22Rv1 (cell line): ENCODE data around the gene DTL.
"Not testable (repeated sequence)": the region's sequence is repeated elsewhere in the genome, so short reads cannot be mapped to it uniquely, and the experiment has no call there.

ENCODE experiments used
- ZFX ChIP-seq: fragments of 450-650 bp; IDR thresholded peaks from 2 replicates; pipeline ENCODE4 v1.6.1; 2017; ENCODE audit warnings: antibody characterized with exemption, borderline replicate concordance
- TF ChIP-seq, protein P1 (sequence below): fragments of 450-650 bp; IDR thresholded peaks from 2 replicates; pipeline ENCODE4 v1.5.1; 2017; ENCODE audit warnings: mild to moderate bottlenecking

DNA sequence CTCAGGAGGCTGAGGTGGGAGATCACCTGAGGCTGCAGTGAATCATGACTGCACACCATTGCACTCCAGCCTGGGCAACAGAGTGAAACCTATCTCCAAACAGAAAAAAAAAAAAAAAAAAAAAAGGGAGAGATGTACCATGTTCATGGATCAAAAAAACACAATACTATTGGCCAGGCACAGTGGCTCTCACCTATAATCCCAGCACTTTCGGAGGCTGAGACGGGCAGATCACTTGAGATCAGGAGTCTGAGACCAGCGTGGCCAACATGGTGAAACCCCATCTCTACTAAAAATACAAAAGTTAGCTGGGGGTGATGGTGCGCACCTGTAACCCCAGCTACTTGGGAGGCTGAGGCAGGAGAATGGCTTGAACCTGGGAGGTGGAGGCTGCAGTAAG is 38.1 kb upstream of the DTL start:
- TF ChIP-seq, protein P1, sequence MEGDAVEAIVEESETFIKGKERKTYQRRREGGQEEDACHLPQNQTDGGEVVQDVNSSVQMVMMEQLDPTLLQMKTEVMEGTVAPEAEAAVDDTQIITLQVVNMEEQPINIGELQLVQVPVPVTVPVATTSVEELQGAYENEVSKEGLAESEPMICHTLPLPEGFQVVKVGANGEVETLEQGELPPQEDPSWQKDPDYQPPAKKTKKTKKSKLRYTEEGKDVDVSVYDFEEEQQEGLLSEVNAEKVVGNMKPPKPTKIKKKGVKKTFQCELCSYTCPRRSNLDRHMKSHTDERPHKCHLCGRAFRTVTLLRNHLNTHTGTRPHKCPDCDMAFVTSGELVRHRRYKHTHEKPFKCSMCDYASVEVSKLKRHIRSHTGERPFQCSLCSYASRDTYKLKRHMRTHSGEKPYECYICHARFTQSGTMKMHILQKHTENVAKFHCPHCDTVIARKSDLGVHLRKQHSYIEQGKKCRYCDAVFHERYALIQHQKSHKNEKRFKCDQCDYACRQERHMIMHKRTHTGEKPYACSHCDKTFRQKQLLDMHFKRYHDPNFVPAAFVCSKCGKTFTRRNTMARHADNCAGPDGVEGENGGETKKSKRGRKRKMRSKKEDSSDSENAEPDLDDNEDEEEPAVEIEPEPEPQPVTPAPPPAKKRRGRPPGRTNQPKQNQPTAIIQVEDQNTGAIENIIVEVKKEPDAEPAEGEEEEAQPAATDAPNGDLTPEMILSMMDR = not testable (repeated sequence)
- TF ChIP-seq ZFX = not testable (repeated sequence)
